NCI-H82 treated with DMSO at 0.1 percent for 48 hours (cell line): Measurements from ENCODE around the gene GPR151.
A peak's percentile ranks its signal among the peaks of the same experiment; 100 is the strongest.
"Not testable (repeated sequence)": the region's sequence is repeated elsewhere in the genome, so short reads cannot be mapped to it uniquely, and the experiment has no call there.

Source experiments
- DNase-seq: peaks from one replicate; lab custom pipeline; 2025; ENCODE audit not compliant: unreplicated experiment; lab: John Stamatoyannopoulos, UW

The GPR151 gene

GRCh38 chr5:146516151-146516475 lies at the start of gene GPR151:
TSS of gene GPR151 (minus strand) at chr5:146516190. CDS start at chr5:146516113, 77 bp downstream.
- DNase-seq, result no peak

GRCh38 chr5:146564007-146564762 lies 48.2 kb upstream of the GPR151 start:
- no peak for DNase-seq

GRCh38 chr5:146562461-146562860 lies 46.5 kb upstream of the GPR151 start:
- no peak for DNase-seq

- no peak for DNase-seq
Observed at GRCh38 chr5:146561711-146562110, 45.7 kb upstream of the GPR151 start.

GRCh38 chr5:146560205-146560812 lies 44.3 kb upstream of the GPR151 start:
- no peak for DNase-seq

- DNase-seq, result not testable (repeated sequence)
Observed at GRCh38 chr5:146556884-146557283, 40.9 kb upstream of the GPR151 start.

- DNase-seq, result no peak
Observed at GRCh38 chr5:146553446-146553845, 37.5 kb upstream of the GPR151 start.

GRCh38 chr5:146549615-146550014 lies 33.6 kb upstream of the GPR151 start:
- DNase-seq, result no peak

GRCh38 chr5:146548781-146549449 lies 32.9 kb upstream of the GPR151 start:
- no peak for DNase-seq

GRCh38 chr5:146544232-146544631 lies 28.2 kb upstream of the GPR151 start:
- no peak for DNase-seq

GRCh38 chr5:146541958-146542849 lies 26.2 kb upstream of the GPR151 start:
- DNase-seq, result peak; percentile 38

GRCh38 chr5:146540414-146540813 lies 24.4 kb upstream of the GPR151 start:
- no peak for DNase-seq

- no peak for DNase-seq
Observed at GRCh38 chr5:146539973-146540372, 24.0 kb upstream of the GPR151 start.

- DNase-seq, result no peak
Observed at GRCh38 chr5:146538432-146538831, 22.4 kb upstream of the GPR151 start.

GRCh38 chr5:146533882-146534281 lies 17.9 kb upstream of the GPR151 start:
- no peak for DNase-seq

GRCh38 chr5:146533260-146533857 lies 17.4 kb upstream of the GPR151 start:
- peak; percentile 44 for DNase-seq

GRCh38 chr5:146529984-146530383 lies 14.0 kb upstream of the GPR151 start:
- no peak for DNase-seq

GRCh38 chr5:146528236-146528635 lies 12.2 kb upstream of the GPR151 start:
- no peak for DNase-seq

- no peak for DNase-seq
Observed at GRCh38 chr5:146527785-146528184, 11.8 kb upstream of the GPR151 start.

GRCh38 chr5:146523698-146524097 lies 7.7 kb upstream of the GPR151 start:
- no peak for DNase-seq
